ENCODE data around the gene SPOPL.

Gene SPOPL

DNA sequence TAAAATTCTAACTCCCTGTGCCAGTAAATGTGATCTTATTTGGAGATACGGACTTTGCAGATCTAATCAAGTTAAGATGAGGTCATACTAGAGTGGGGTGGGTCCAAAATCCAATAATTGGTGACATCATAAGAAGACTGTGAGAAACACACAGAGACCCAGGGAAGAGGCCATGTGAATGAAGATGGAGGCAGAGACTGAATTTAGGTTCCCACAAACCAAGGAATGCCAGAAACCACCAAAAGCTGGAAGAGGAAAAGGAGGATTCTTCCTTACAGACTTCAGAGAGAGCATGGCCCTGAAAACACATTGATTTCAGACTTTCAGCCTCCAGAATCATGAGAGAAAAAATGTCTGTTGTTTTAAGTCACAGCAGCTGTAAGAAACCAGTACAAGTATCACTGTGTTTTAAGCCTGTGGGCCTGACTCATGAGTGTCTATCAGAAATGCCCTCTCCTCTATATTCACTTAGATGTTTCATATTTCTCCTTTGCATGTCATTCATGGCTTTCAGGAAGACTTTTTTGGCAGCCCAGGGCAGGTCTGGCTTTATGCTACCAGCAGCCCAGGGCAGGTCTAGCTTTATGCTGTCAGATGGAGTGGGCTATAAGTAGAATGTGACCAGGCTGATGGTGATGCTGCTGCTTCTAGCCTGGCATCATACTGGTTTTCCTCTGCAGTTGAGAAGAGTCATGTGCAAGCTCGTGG is 100.0 kb downstream of the SPOPL start:
- TF ChIP-seq, protein P1, sequence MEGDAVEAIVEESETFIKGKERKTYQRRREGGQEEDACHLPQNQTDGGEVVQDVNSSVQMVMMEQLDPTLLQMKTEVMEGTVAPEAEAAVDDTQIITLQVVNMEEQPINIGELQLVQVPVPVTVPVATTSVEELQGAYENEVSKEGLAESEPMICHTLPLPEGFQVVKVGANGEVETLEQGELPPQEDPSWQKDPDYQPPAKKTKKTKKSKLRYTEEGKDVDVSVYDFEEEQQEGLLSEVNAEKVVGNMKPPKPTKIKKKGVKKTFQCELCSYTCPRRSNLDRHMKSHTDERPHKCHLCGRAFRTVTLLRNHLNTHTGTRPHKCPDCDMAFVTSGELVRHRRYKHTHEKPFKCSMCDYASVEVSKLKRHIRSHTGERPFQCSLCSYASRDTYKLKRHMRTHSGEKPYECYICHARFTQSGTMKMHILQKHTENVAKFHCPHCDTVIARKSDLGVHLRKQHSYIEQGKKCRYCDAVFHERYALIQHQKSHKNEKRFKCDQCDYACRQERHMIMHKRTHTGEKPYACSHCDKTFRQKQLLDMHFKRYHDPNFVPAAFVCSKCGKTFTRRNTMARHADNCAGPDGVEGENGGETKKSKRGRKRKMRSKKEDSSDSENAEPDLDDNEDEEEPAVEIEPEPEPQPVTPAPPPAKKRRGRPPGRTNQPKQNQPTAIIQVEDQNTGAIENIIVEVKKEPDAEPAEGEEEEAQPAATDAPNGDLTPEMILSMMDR (IDR thresholded peaks at IDR 0.05; ENCODE audit: poor library complexity, severe bottlenecking) = no peak
- no peaks in the 10 kb centered on the region for H3K9me3 ChIP-seq (ENCODE audit: severe bottlenecking)
- ATAC-seq (ENCODE audit: low read depth) (no peak), DNase-seq (ENCODE audit: low spot score) (no peak)
- no peak overlapping the region for H3K27ac ChIP-seq (ENCODE audit: poor library complexity, severe bottlenecking)
- no peaks in the 10 kb centered on the region for H3K27me3 ChIP-seq (ENCODE audit: insufficient read depth, poor library complexity, severe bottlenecking)
- peaks cover 5% of the 10 kb centered on the region; the same call in 1 of the 2 replicates for H3K36me3 ChIP-seq (ENCODE audit: low read depth)
- H3K4me3 ChIP-seq (ENCODE audit: severe bottlenecking) = no peak overlapping the region
- H3K4me1 ChIP-seq (ENCODE audit: insufficient read depth, poor library complexity, severe bottlenecking) = peaks cover 2% of the 10 kb centered on the region

DNA sequence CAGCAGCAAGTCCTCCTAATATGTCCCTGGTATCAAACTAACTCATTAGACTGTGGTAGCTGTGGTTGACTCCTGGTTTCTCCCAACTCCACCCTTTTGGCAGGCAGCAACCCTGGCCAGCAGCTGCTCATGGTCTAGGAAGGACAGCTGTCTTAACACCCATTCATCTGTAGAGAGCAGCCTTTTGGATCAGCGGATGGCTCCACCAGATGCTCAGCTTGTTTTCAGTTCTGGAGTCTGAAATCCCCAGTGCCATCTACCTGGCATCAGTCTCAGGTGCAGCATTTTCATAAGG is 100.5 kb downstream of the SPOPL start:
- Histone ChIP-seq H3K27ac (ENCODE audit: poor library complexity, severe bottlenecking) (no peak overlapping the region), H3K4me1 (ENCODE audit: insufficient read depth, poor library complexity, severe bottlenecking) (peaks cover 2% of the 10 kb centered on the region), H3K4me3 (ENCODE audit: severe bottlenecking) (no peak overlapping the region), H3K27me3 (ENCODE audit: insufficient read depth, poor library complexity, severe bottlenecking) (no peaks in the 10 kb centered on the region), H3K9me3 (ENCODE audit: severe bottlenecking) (no peaks in the 10 kb centered on the region), H3K36me3 (ENCODE audit: low read depth) (peaks cover 5% of the 10 kb centered on the region; the same call in 1 of the 2 replicates)
- no peak for DNase-seq (ENCODE audit: low spot score)
- no peak for ATAC-seq (ENCODE audit: low read depth)
- TF ChIP-seq, protein P1 (IDR thresholded peaks at IDR 0.05; ENCODE audit: poor library complexity, severe bottlenecking) = no peak

DNA sequence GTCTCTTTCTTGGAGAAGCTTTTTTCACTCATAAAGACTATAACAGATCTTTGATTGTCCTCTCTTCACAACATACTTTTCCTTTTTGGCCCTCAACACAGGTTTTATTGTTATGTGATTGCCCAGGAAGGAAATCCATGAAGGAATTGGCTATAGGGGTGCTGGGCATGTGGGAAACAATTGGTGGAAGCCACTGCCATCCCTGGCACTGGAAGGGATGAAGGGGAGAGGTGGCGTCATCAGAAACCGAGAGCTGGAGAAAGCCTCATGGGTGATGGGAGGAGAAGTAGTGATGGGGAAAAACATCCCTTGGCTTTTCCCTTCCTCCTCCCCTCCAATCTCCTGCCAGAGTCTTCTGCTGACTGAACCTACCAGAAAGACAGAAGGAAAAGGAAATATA is 106.2 kb downstream of the SPOPL start:
- no peaks in the 10 kb centered on the region for H3K27me3 ChIP-seq (ENCODE audit: insufficient read depth, poor library complexity, severe bottlenecking)
- no peak for ATAC-seq (ENCODE audit: low read depth)
- TF ChIP-seq, protein P1 (IDR thresholded peaks at IDR 0.05; ENCODE audit: poor library complexity, severe bottlenecking) = no peak

DNA sequence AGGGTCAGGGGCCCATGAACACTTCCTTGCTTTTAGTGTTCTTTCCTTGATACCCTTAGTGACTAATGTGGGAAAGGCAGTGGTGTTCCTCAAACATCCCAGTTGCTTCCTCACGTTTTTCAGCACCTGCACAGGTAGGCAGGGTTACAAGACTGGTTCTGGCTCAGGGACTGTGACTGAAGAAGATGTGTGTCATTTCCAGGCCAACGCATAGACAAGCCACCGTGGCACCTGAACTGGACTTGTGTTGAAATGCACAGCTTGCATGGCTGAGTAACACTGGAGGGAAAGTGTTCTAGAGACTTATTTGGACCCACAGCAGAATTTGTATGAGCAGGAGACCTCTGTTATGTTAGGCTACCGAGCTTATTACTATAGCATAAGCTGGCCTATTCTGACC is 107.9 kb downstream of the SPOPL start:
- H3K27ac ChIP-seq (ENCODE audit: poor library complexity, severe bottlenecking) = no peak overlapping the region
- no peaks in the 10 kb centered on the region for H3K36me3 ChIP-seq (ENCODE audit: low read depth)
- no peak overlapping the region for H3K4me3 ChIP-seq (ENCODE audit: severe bottlenecking)
- H3K27me3 ChIP-seq (ENCODE audit: insufficient read depth, poor library complexity, severe bottlenecking) = no peaks in the 10 kb centered on the region
- no peak for DNase-seq (ENCODE audit: low spot score)
- H3K9me3 ChIP-seq (ENCODE audit: severe bottlenecking) = no peaks in the 10 kb centered on the region
- ATAC-seq (ENCODE audit: low read depth) = no peak
- H3K4me1 ChIP-seq (ENCODE audit: insufficient read depth, poor library complexity, severe bottlenecking) = no peaks in the 10 kb centered on the region
- TF ChIP-seq, protein P1 (IDR thresholded peaks at IDR 0.05; ENCODE audit: poor library complexity, severe bottlenecking) = no peak

More for the DNA sequence above, 106.2 kb downstream of the SPOPL start:
- Histone ChIP-seq H3K36me3 (ENCODE audit: low read depth) (no peaks in the 10 kb centered on the region), H3K4me3 (ENCODE audit: severe bottlenecking) (no peak overlapping the region), H3K4me1 (ENCODE audit: insufficient read depth, poor library complexity, severe bottlenecking) (no peaks in the 10 kb centered on the region), H3K9me3 (ENCODE audit: severe bottlenecking) (no peaks in the 10 kb centered on the region), H3K27ac (ENCODE audit: poor library complexity, severe bottlenecking) (no peak overlapping the region)
- no peak for DNase-seq (ENCODE audit: low spot score)

DNA sequence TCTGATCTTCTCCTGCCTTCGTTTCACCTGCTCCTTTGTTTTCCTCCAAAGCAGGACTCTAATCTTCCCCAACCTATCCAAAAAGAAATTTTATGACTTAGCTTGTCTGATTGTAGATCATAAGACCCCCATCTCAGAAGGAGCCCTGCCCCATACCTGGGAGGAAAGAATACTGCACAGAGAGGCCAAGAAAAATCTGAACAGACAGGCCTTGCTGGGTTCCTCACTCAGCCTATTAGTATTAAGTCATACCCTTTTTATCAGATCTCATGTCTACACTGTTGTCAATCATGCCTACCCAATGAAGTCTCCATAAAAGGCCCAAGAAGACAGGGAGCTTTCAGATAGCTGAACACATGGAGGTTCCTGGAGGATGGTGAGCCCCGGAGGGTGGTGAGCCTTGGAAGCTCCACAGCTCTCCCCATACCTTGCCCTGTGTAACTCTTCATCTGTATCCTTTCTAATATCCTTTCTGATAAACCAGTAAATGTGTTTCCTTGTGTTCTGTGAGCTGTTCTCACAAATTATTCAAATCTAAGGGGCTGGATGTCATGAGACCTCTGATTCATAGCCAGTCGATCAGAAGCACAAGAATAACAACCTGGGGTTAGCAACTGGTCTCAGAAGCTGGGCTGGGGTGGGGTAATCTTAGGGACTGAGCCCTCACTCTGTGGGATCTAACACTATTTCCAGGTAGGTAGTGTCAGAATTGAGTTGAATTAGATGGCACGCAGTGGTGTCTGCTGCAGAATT is 108.8 kb downstream of the SPOPL start:
- ATAC-seq (ENCODE audit: low read depth) = no peak
- Histone ChIP-seq H3K36me3 (ENCODE audit: low read depth) (no peaks in the 10 kb centered on the region), H3K4me1 (ENCODE audit: insufficient read depth, poor library complexity, severe bottlenecking) (no peaks in the 10 kb centered on the region), H3K9me3 (ENCODE audit: severe bottlenecking) (no peaks in the 10 kb centered on the region), H3K27ac (ENCODE audit: poor library complexity, severe bottlenecking) (no peak overlapping the region), H3K27me3 (ENCODE audit: insufficient read depth, poor library complexity, severe bottlenecking) (no peaks in the 10 kb centered on the region), H3K4me3 (ENCODE audit: severe bottlenecking) (no peak overlapping the region)
- no peak for DNase-seq (ENCODE audit: low spot score)
- TF ChIP-seq, protein P1 (IDR thresholded peaks at IDR 0.05; ENCODE audit: poor library complexity, severe bottlenecking) = no peak
